ENCODE results near the gene RPH3AL.

GRCh38 chr17:193841-194806 is 158.5 kb downstream of the RPH3AL start:
- TF ChIP-seq EZH2 (IDR thresholded peaks at IDR 0.05; ENCODE audit: borderline replicate concordance, insufficient read depth, low read length, poor library complexity, severe bottlenecking) (no peak), REST (IDR thresholded peaks at IDR 0.05; ENCODE audit: borderline replicate concordance) (no peak)
- TF ChIP-seq, protein P1, sequence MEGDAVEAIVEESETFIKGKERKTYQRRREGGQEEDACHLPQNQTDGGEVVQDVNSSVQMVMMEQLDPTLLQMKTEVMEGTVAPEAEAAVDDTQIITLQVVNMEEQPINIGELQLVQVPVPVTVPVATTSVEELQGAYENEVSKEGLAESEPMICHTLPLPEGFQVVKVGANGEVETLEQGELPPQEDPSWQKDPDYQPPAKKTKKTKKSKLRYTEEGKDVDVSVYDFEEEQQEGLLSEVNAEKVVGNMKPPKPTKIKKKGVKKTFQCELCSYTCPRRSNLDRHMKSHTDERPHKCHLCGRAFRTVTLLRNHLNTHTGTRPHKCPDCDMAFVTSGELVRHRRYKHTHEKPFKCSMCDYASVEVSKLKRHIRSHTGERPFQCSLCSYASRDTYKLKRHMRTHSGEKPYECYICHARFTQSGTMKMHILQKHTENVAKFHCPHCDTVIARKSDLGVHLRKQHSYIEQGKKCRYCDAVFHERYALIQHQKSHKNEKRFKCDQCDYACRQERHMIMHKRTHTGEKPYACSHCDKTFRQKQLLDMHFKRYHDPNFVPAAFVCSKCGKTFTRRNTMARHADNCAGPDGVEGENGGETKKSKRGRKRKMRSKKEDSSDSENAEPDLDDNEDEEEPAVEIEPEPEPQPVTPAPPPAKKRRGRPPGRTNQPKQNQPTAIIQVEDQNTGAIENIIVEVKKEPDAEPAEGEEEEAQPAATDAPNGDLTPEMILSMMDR (IDR thresholded peaks at IDR 0.05; ENCODE audit: poor library complexity, severe bottlenecking) = no peak

Data from neural cell (in vitro differentiated cells).